Smooth muscle cell (in vitro differentiated cells): ENCODE data around the gene CHM. TPM values are rescaled to one million over a fixed set of nuclear protein-coding genes. Genes with fewer than 3 reads are reported as not detected.
"Not testable (repeated sequence)": the region's sequence is repeated elsewhere in the genome, so short reads cannot be mapped to it uniquely, and the experiment has no call there.

Experiments
- DNase-seq: peaks from one replicate; lab custom pipeline; 2025; ENCODE audit not compliant: unreplicated experiment; lab: John Stamatoyannopoulos, UW
- H2AFZ ChIP-seq: fragments of 200-600 bp; sonication (generic); 2 replicates; pipeline ENCODE4 v1.6.0; 2016; ENCODE audit warnings: antibody characterized with exemption, low read depth, mild to moderate bottlenecking
- H3F3A ChIP-seq: fragments of 200-600 bp; sonication (generic); 2 replicates; pipeline ENCODE4 v1.6.0; 2017; ENCODE audit warnings: antibody characterized with exemption, low read depth
- H3K27ac ChIP-seq: fragments of 200-600 bp; sonication (generic); 2 replicates; pipeline ENCODE4 v1.5.1; 2016; ENCODE audit warnings: low read depth, mild to moderate bottlenecking
- H3K27me3 ChIP-seq: fragments of 200-600 bp; sonication (generic); 2 replicates; pipeline ENCODE4 v1.6.1; 2016; ENCODE audit warnings: low read depth, mild to moderate bottlenecking
- H3K36me3 ChIP-seq: fragments of 200-600 bp; sonication (generic); 2 replicates; pipeline ENCODE4 v1.5.1; 2016; ENCODE audit warnings: low read depth
- H3K4me1 ChIP-seq: fragments of 200-600 bp; sonication (generic); 2 replicates; pipeline ENCODE4 v1.5.1; 2016; ENCODE audit warnings: low read depth
- H3K4me2 ChIP-seq: fragments of 200-600 bp; sonication (generic); 2 replicates; pipeline ENCODE4 v1.6.0; 2016; ENCODE audit warnings: mild to moderate bottlenecking
- H3K4me3 ChIP-seq: fragments of 200-600 bp; sonication (generic); 2 replicates; pipeline ENCODE4 v1.5.1; 2016; ENCODE audit warnings: mild to moderate bottlenecking
- H3K79me2 ChIP-seq: fragments of 200-600 bp; sonication (generic); 2 replicates; pipeline ENCODE4 v1.6.0; 2016; ENCODE audit warnings: low read depth, mild to moderate bottlenecking
- H3K9ac ChIP-seq: fragments of 200-600 bp; sonication (generic); 2 replicates; pipeline ENCODE4 v1.6.0; 2016; ENCODE audit warnings: low read depth
- H3K9me3 ChIP-seq: fragments of 200-600 bp; sonication (generic); replicated peaks from 2 replicates; pipeline ENCODE4 v1.5.1; 2016; ENCODE audit warnings: low read depth
- H4K20me1 ChIP-seq: fragments of 200-600 bp; sonication (generic); 2 replicates; pipeline ENCODE4 v1.6.0; 2016; ENCODE audit warnings: low read depth
- WGBS: methylation state at CpG from one replicate; pipeline ENCODE4 v1.1.7; 2016; ENCODE audit warnings: low lambda C conversion rate; 5-methylcytosine and 5-hydroxymethylcytosine counted together
- polyA plus RNA-seq: library from polyadenylated mRNA; unstranded; fragments of >200 nt; fragmentation: Nextera tagmentation; extraction: Ambion mirVana; gene quantifications from 2 replicates; pipeline ENCODE4 v1.2.1, GENCODE V29; 2016
- total RNA-seq: library from RNA; depleted of rRNA; stranded (reverse); fragments of >200 nt; gene quantifications from 2 replicates; pipeline ENCODE4 v1.2.3, GENCODE V29; 2014
- TF ChIP-seq, protein P1 (sequence below): fragments of 200-600 bp; sonication (generic); IDR thresholded peaks from 2 replicates; pipeline ENCODE4 v1.5.1; 2017; ENCODE audit warnings: borderline replicate concordance, mild to moderate bottlenecking, antibody characterized with exemption; ENCODE audit not compliant: insufficient read depth, poor library complexity, severe bottlenecking

The CHM gene
- total and polyA plus RNA-seq, 2 experiments from 2014 or later: 9.5 to 28.6 TPM

GRCh38 chrX:85963736-85964135 lies 83.6 kb downstream of the CHM start:
- Histone ChIP-seq H3K27me3 (no peaks in the 10 kb centered on the region), H3K4me3 (no peak overlapping the region), H3K27ac (no peak overlapping the region), H3K4me2 (no peak overlapping the region), H2AFZ (no peak overlapping the region), H3K9ac (no peak overlapping the region), H3K4me1 (no peaks in the 10 kb centered on the region), H4K20me1 (no peaks in the 10 kb centered on the region), H3K36me3 (no peaks in the 10 kb centered on the region), H3K9me3 (no peaks in the 10 kb centered on the region), H3F3A (no peaks in the 10 kb centered on the region), H3K79me2 (no peaks in the 10 kb centered on the region)
- DNase-seq: no peak
- TF ChIP-seq, protein P1, sequence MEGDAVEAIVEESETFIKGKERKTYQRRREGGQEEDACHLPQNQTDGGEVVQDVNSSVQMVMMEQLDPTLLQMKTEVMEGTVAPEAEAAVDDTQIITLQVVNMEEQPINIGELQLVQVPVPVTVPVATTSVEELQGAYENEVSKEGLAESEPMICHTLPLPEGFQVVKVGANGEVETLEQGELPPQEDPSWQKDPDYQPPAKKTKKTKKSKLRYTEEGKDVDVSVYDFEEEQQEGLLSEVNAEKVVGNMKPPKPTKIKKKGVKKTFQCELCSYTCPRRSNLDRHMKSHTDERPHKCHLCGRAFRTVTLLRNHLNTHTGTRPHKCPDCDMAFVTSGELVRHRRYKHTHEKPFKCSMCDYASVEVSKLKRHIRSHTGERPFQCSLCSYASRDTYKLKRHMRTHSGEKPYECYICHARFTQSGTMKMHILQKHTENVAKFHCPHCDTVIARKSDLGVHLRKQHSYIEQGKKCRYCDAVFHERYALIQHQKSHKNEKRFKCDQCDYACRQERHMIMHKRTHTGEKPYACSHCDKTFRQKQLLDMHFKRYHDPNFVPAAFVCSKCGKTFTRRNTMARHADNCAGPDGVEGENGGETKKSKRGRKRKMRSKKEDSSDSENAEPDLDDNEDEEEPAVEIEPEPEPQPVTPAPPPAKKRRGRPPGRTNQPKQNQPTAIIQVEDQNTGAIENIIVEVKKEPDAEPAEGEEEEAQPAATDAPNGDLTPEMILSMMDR: no peak
- WGBS: 39% methylated on average over 5 of the region's 5 CpGs

DNA sequence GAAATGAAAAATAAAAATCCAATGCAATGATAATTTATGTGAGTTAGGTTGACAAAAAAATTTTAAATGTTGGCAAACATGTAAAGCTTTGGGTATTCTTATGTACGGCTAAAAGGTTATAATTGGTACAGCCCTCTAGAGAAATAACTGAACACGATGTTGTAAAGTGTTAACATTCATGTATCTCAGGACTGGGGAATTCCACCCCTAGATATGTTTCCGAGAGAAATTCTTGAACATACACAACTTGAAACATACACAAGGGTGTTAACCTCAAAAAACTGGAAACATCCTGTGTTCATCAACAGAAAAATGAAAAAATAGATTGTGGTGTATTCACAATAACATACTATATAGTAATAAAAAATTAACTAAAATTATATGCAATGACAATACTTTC lies 91.8 kb downstream of the CHM start:
- 66% methylated on average over 3 of the region's 3 CpGs for WGBS
- H3K4me2 ChIP-seq: no peak overlapping the region
- H3K27ac ChIP-seq: no peak overlapping the region

GRCh38 chrX:85944751-85945150 lies 102.6 kb downstream of the CHM start:
- H3K4me2 ChIP-seq, H3K9me3 ChIP-seq, H3K27me3 ChIP-seq, H2AFZ ChIP-seq, H3K4me1 ChIP-seq, DNase-seq, H3K27ac ChIP-seq, H4K20me1 ChIP-seq, H3K9ac ChIP-seq, H3K4me3 ChIP-seq, H3K79me2 ChIP-seq, H3F3A ChIP-seq: not testable (repeated sequence)
- 60% methylated on average over 4 of the region's 4 CpGs for WGBS
- peaks cover 14% of the 10 kb centered on the region for H3K36me3 ChIP-seq

More for the DNA sequence above, 91.8 kb downstream of the CHM start:
- H3K9me3 ChIP-seq: peaks cover 11% of the 10 kb centered on the region
- no peaks in the 10 kb centered on the region for H3K36me3 ChIP-seq
- no peaks in the 10 kb centered on the region for H4K20me1 ChIP-seq
- H3K27me3 ChIP-seq: no peaks in the 10 kb centered on the region
- no peaks in the 10 kb centered on the region for H3F3A ChIP-seq
- TF ChIP-seq, protein P1: no peak
- no peak overlapping the region for H3K4me3 ChIP-seq
- no peak overlapping the region for H2AFZ ChIP-seq
- H3K9ac ChIP-seq: no peak overlapping the region
- no peaks in the 10 kb centered on the region for H3K4me1 ChIP-seq
- H3K79me2 ChIP-seq: no peaks in the 10 kb centered on the region
- DNase-seq: no peak

- TF ChIP-seq, protein P1: no peak
- H3K4me1 ChIP-seq: no peaks in the 10 kb centered on the region
- H3K79me2 ChIP-seq: no peaks in the 10 kb centered on the region
- no peak overlapping the region for H3K4me3 ChIP-seq
- H3F3A ChIP-seq: no peaks in the 10 kb centered on the region
- peaks cover 5% of the 10 kb centered on the region for H3K9me3 ChIP-seq
- 61% methylated on average over 1 of the region's 1 CpG for whole genome bisulfite sequencing
- no peaks in the 10 kb centered on the region for H4K20me1 ChIP-seq
- H2AFZ ChIP-seq: no peak overlapping the region
- H3K9ac ChIP-seq: no peak overlapping the region
- H3K36me3 ChIP-seq: no peaks in the 10 kb centered on the region
- no peak overlapping the region for H3K4me2 ChIP-seq
- no peak for DNase-seq
- no peak overlapping the region for H3K27ac ChIP-seq
- no peaks in the 10 kb centered on the region for H3K27me3 ChIP-seq
Observed at GRCh38 chrX:85941275-85941674, 106.1 kb downstream of the CHM start.

GRCh38 chrX:85939942-85940341 lies 107.4 kb downstream of the CHM start:
- not testable (repeated sequence) for H3K36me3 ChIP-seq, H3F3A ChIP-seq, H3K4me2 ChIP-seq, H3K79me2 ChIP-seq, H4K20me1 ChIP-seq, H2AFZ ChIP-seq, H3K27me3 ChIP-seq, H3K9me3 ChIP-seq, DNase-seq, H3K4me1 ChIP-seq, H3K27ac ChIP-seq, H3K9ac ChIP-seq, H3K4me3 ChIP-seq
- WGBS: 74% methylated on average over 3 of the region's 3 CpGs

GRCh38 chrX:85934399-85934798 lies 113.0 kb downstream of the CHM start:
- H3K27ac ChIP-seq, H3K27me3 ChIP-seq, H3K9ac ChIP-seq, H2AFZ ChIP-seq, H3K36me3 ChIP-seq, DNase-seq, H3K4me1 ChIP-seq, H4K20me1 ChIP-seq, H3K9me3 ChIP-seq, H3F3A ChIP-seq, H3K79me2 ChIP-seq, H3K4me2 ChIP-seq, H3K4me3 ChIP-seq: not testable (repeated sequence)
- 79% methylated on average over 2 of the region's 2 CpGs for WGBS
